Nephron progenitor cell (in vitro differentiated cells): ENCODE measurements around the gene SLC12A4.
"Not testable (repeated sequence)": the region's sequence is repeated elsewhere in the genome, so short reads cannot be mapped to it uniquely, and the experiment has no call there.

Experiments
- DNase-seq: peaks from one replicate; pipeline ENCODE4 v3.0.0; 2021
- H3K27ac Mint-ChIP-seq: 2 replicates; pipeline ENCODE4 v1.8.0; 2021; ENCODE audit warnings: mild to moderate bottlenecking, moderate library complexity, mixed read lengths
- H3K27me3 Mint-ChIP-seq: 2 replicates; pipeline ENCODE4 v1.8.0; 2021; ENCODE audit warnings: mild to moderate bottlenecking, low read depth, mixed read lengths; ENCODE audit not compliant: poor library complexity
- H3K36me3 Mint-ChIP-seq: 2 replicates; pipeline ENCODE4 v1.8.0; 2021; ENCODE audit warnings: low read depth, mixed read lengths
- H3K4me1 Mint-ChIP-seq: 2 replicates; pipeline ENCODE4 v1.8.0; 2021; ENCODE audit warnings: mixed read lengths
- H3K4me3 Mint-ChIP-seq: 2 replicates; pipeline ENCODE4 v1.8.0; 2021; ENCODE audit warnings: mild to moderate bottlenecking, moderate library complexity, mixed read lengths
- H3K9me3 Mint-ChIP-seq: 2 replicates; pipeline ENCODE4 v1.8.0; 2021; ENCODE audit warnings: mild to moderate bottlenecking, moderate library complexity, mixed read lengths
- CTCF ChIP-seq: fragments of 200-600 bp; sonication (generic); IDR thresholded peaks from 2 replicates; pipeline ENCODE4 v1.5.0; 2021; ENCODE audit warnings: antibody characterized with exemption

SLC12A4 gene

GRCh38 chr16:67996666-67997065 is 28.2 kb upstream of the SLC12A4 start:
- H3K4me3 Mint-ChIP-seq, result no peak overlapping the region
- H3K27me3 Mint-ChIP-seq, result peaks cover 13% of the 10 kb centered on the region
- peaks cover 36% of the 10 kb centered on the region for H3K4me1 Mint-ChIP-seq
- DNase-seq, result no peak
- no peak for TF ChIP-seq CTCF
- no peak overlapping the region for H3K27ac Mint-ChIP-seq
- H3K36me3 Mint-ChIP-seq, result no peaks in the 10 kb centered on the region
- peaks cover 3% of the 10 kb centered on the region for H3K9me3 Mint-ChIP-seq

GRCh38 chr16:67995423-67995822 is 27.0 kb upstream of the SLC12A4 start:
- no peak for DNase-seq
- no peaks in the 10 kb centered on the region for H3K36me3 Mint-ChIP-seq
- H3K4me1 Mint-ChIP-seq, result peaks cover 37% of the 10 kb centered on the region
- H3K9me3 Mint-ChIP-seq, result peaks cover 3% of the 10 kb centered on the region
- TF ChIP-seq CTCF, result no peak
- peaks cover 9% of the 10 kb centered on the region for H3K27me3 Mint-ChIP-seq
- H3K4me3 Mint-ChIP-seq, result no peak overlapping the region
- H3K27ac Mint-ChIP-seq, result no peak overlapping the region

- DNase-seq, H3K27ac Mint-ChIP-seq, H3K27me3 Mint-ChIP-seq, H3K4me3 Mint-ChIP-seq, H3K36me3 Mint-ChIP-seq, H3K9me3 Mint-ChIP-seq: not testable (repeated sequence)
- peaks cover 34% of the 10 kb centered on the region for H3K4me1 Mint-ChIP-seq
These were observed 25.6 kb upstream of the SLC12A4 start for GRCh38 chr16:67994040-67994408.

- Mint-ChIP-seq H3K27me3 (peaks cover 7% of the 10 kb centered on the region), H3K4me3 (no peak overlapping the region), H3K36me3 (no peaks in the 10 kb centered on the region), H3K9me3 (peaks cover 3% of the 10 kb centered on the region), H3K27ac (no peak overlapping the region), H3K4me1 (peaks cover 37% of the 10 kb centered on the region)
- DNase-seq, result peak; percentile 83
- peak; percentile 99 for TF ChIP-seq CTCF
These were observed 25.0 kb upstream of the SLC12A4 start for GRCh38 chr16:67993207-67994039.

- Mint-ChIP-seq H3K27me3 (peaks cover 10% of the 10 kb centered on the region), H3K36me3 (no peaks in the 10 kb centered on the region), H3K4me1 (peaks cover 43% of the 10 kb centered on the region), H3K4me3 (no peak overlapping the region), H3K9me3 (peaks cover 3% of the 10 kb centered on the region), H3K27ac (no peak overlapping the region)
- no peak for DNase-seq
- TF ChIP-seq CTCF, result no peak
These were observed 24.3 kb upstream of the SLC12A4 start for GRCh38 chr16:67992661-67993206.

GRCh38 chr16:67990018-67990386 is 21.6 kb upstream of the SLC12A4 start:
- H3K27ac Mint-ChIP-seq, result no peak overlapping the region
- no peak overlapping the region for H3K4me3 Mint-ChIP-seq
- peaks cover 49% of the 10 kb centered on the region for H3K4me1 Mint-ChIP-seq
- DNase-seq, result no peak
- no peak for TF ChIP-seq CTCF
- no peaks in the 10 kb centered on the region for H3K9me3 Mint-ChIP-seq
- H3K27me3 Mint-ChIP-seq, result peaks cover 14% of the 10 kb centered on the region
- H3K36me3 Mint-ChIP-seq, result no peaks in the 10 kb centered on the region
